Fibroblast of pulmonary artery (primary cell): Measurements from ENCODE around the gene TGFBR2.

Experiments
- DNase-seq: peaks from one replicate; pipeline ENCODE4 v3.0.0-alpha.2; 2010; ENCODE audit warnings: low read depth
- H3K4me3 ChIP-seq: replicated peaks from 2 replicates; pipeline ENCODE4 v1.5.1; 2011; ENCODE audit warnings: low read depth, mild to moderate bottlenecking, control low read depth, low read length, moderate library complexity
- CTCF ChIP-seq: IDR thresholded peaks from 2 replicates; pipeline ENCODE4 v1.5.1; 2011; ENCODE audit warnings: mild to moderate bottlenecking, control low read depth, low read length, inconsistent platforms; ENCODE audit errors: missing control alignments

TGFBR2 gene

GRCh38 chr3:30612437-30613132 lies 6.2 kb downstream of the TGFBR2 start:
- DNase-seq = no peak
- no peak overlapping the region for H3K4me3 ChIP-seq
- no peak for TF ChIP-seq CTCF

GRCh38 chr3:30613133-30613825 lies 6.9 kb downstream of the TGFBR2 start:
- DNase-seq = no peak
- H3K4me3 ChIP-seq = no peak overlapping the region
- TF ChIP-seq CTCF = no peak

- H3K4me3 ChIP-seq = no peak overlapping the region
- no peak for DNase-seq
- TF ChIP-seq CTCF = no peak
Measured at GRCh38 chr3:30614373-30614772, 8.0 kb downstream of the TGFBR2 start.

- H3K4me3 ChIP-seq = no peak overlapping the region
- DNase-seq = no peak
- TF ChIP-seq CTCF = no peak
Measured at GRCh38 chr3:30614943-30615342, 8.5 kb downstream of the TGFBR2 start.

GRCh38 chr3:30615615-30616346 lies 9.4 kb downstream of the TGFBR2 start:
- no peak for TF ChIP-seq CTCF
- no peak for DNase-seq
- H3K4me3 ChIP-seq = no peak overlapping the region

GRCh38 chr3:30616347-30617027 lies 10.1 kb downstream of the TGFBR2 start:
- TF ChIP-seq CTCF = no peak
- no peak overlapping the region for H3K4me3 ChIP-seq
- no peak for DNase-seq
